GM18951 (cell line): ENCODE data around the gene SMIM30.
"Not testable (repeated sequence)": the region's sequence is repeated elsewhere in the genome, so short reads cannot be mapped to it uniquely, and the experiment has no call there.

Experiments used
- POLR2A ChIP-seq: IDR thresholded peaks from 4 replicates; pipeline ENCODE4 v1.6.1; 2011; ENCODE audit warnings: mild to moderate bottlenecking; ENCODE audit not compliant: insufficient read length, insufficient read depth; ENCODE audit errors: extremely low read depth
- in situ Hi-C: fragments of 300-500 bp; cut with MboI; formaldehyde crosslinking; loops from one replicate; pipeline ENCODE4 v1.12.0; 2022; ENCODE audit warnings: low sequenced_read_pairs, mixed read lengths, inconsistent platforms; ENCODE audit not compliant: unreplicated experiment

SMIM30 gene

GRCh38 chr7:113128031-113128430 lies 9.7 kb upstream of the SMIM30 start:
- TF ChIP-seq POLR2A: no peak
- in situ Hi-C loops: no loop called here

- in situ Hi-C loops: no loop called here
- no peak for TF ChIP-seq POLR2A
Measured at GRCh38 chr7:113125728-113126127, 7.4 kb upstream of the SMIM30 start.

- no peak for TF ChIP-seq POLR2A
- in situ Hi-C loops: no loop called here
Measured at GRCh38 chr7:113122744-113123143, 4.4 kb upstream of the SMIM30 start.

GRCh38 chr7:113120647-113121046 lies 2.3 kb upstream of the SMIM30 start:
- in situ Hi-C loops: no loop called here

GRCh38 chr7:113119429-113119828 lies 1.1 kb upstream of the SMIM30 start:
- no peak for TF ChIP-seq POLR2A
- in situ Hi-C loops: no loop called here

More at GRCh38 chr7:113120647-113121046, 2.3 kb upstream of the SMIM30 start:
- no peak for TF ChIP-seq POLR2A

- in situ Hi-C loops: not testable (repeated sequence)
Measured at GRCh38 chr7:113117374-113117774, 980 bp downstream of the SMIM30 start.

GRCh38 chr7:113113912-113114311 lies 4.4 kb downstream of the SMIM30 start:
- no peak for TF ChIP-seq POLR2A
- in situ Hi-C loops: no loop called here

GRCh38 chr7:113109718-113110117 lies 8.6 kb downstream of the SMIM30 start:
- no peak for TF ChIP-seq POLR2A
- in situ Hi-C loops: no loop called here

GRCh38 chr7:113100121-113100603 lies 18.2 kb downstream of the SMIM30 start:
- in situ Hi-C loops: no loop called here
- TF ChIP-seq POLR2A: no peak

GRCh38 chr7:113099284-113099919 lies 19.0 kb downstream of the SMIM30 start:
- TF ChIP-seq POLR2A: no peak
- in situ Hi-C loops: no loop called here

- in situ Hi-C loops: no loop called here
Measured at GRCh38 chr7:113094517-113095249, 23.7 kb downstream of the SMIM30 start.

GRCh38 chr7:113093561-113093960 lies 24.8 kb downstream of the SMIM30 start:
- in situ Hi-C loops: no loop called here

More at GRCh38 chr7:113094517-113095249, 23.7 kb downstream of the SMIM30 start:
- TF ChIP-seq POLR2A: no peak

GRCh38 chr7:113092762-113093161 lies 25.6 kb downstream of the SMIM30 start:
- no peak for TF ChIP-seq POLR2A
- in situ Hi-C loops: no loop called here

More at GRCh38 chr7:113093561-113093960, 24.8 kb downstream of the SMIM30 start:
- no peak for TF ChIP-seq POLR2A

GRCh38 chr7:113087071-113087998 lies 31.0 kb downstream of the SMIM30 start:
- no peak for TF ChIP-seq POLR2A
- in situ Hi-C loops: no loop called here
